Stimulated activated naive CD8-positive, alpha-beta T cell treated with anti-CD3 and anti-CD28 coated beads, Interleukin-15, Interleukin-2, amounts not matched to agents 100 U/mL and 50 U/mL, for 24 hours (primary cell): ENCODE results near the gene SDHB.
"Not testable (repeated sequence)": the region's sequence is repeated elsewhere in the genome, so short reads cannot be mapped to it uniquely, and the experiment has no call there.

ENCODE experiments used
- ATAC-seq: fragments of 150-1000 bp; cut with Tn5 transposase; one replicate; pipeline ENCODE4 v1.10.0; 2021
- DNase-seq: peaks from one replicate; pipeline ENCODE4 v3.0.0; 2021

Gene SDHB

DNA sequence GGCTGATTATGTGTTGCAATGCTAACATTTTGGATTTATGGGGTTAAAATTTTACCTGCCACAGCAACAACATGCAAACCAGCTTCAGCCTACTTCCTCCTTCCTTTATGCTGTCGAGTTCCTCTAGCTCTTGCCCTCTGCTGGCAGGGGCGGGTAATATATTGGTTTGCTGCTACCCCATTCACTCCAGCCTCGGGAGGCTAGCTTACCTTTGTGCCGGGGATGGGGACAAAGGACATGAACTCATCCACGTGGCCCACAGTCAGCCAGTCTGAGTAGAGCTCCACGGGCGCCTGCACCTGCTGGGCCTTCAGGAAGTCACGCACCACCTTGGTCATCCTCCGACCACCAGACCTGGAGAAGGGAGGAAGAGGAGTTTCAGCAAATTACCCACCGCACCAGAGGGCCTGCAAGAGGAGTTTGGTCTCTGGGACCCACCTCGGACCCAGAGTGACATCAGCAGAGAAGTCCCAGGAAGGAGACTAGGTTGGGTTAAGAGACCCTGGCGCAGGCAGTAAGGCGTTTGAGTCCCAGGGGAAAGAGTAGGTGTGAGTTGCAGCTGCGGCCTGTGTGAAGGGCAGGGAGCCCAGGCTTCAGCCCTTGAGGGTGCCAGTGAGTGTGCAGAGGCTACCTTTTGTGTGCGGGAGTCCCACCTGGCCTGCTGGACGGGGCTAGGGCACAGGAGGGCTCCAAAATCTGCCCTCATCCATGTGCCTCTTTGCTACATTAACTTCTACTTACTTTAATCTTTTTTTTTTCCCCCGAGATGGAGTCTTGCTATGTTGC lies 21.8 kb upstream of the SDHB start:
- DNase-seq (peak; percentile 13), ATAC-seq (no peak)

DNA sequence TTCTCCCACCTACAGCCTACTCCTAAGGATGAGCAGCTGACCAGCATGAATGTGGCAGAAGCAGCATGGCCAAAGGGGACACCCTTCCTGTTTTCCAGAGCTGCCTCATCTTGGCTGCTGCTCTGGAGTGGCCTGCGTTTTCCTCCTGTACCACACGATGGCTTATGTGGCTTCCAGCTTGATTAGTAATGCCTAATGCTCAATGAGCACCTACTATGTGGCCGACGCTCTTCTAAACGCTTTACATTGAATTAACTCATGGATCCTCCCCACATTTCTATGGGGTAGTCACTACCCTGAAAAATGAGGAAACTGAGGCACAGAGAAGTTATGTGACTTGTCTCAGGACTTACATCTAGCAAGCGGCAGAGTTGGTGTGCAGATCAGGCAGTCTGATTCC lies 18.0 kb upstream of the SDHB start:
- no peak for ATAC-seq
- no peak for DNase-seq

DNA sequence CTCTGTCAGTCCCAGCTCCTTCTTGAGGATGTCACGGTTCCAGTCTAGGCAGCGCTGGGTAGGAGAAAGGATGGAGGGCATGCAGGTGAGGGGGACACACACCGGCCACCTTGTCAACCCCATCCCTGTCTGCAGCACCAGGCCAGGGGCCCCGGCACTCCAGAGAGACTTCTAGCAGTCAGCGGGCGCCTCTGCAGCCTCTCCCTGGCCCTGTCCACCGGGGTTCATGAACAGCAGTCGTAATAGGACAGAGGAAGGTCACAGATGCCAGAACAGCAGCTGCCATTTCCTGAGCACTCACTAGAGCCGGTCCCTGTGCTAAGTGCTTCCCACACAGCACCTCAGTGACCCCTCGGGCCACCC lies 16.3 kb upstream of the SDHB start:
- ATAC-seq, result no peak
- no peak for DNase-seq

DNA sequence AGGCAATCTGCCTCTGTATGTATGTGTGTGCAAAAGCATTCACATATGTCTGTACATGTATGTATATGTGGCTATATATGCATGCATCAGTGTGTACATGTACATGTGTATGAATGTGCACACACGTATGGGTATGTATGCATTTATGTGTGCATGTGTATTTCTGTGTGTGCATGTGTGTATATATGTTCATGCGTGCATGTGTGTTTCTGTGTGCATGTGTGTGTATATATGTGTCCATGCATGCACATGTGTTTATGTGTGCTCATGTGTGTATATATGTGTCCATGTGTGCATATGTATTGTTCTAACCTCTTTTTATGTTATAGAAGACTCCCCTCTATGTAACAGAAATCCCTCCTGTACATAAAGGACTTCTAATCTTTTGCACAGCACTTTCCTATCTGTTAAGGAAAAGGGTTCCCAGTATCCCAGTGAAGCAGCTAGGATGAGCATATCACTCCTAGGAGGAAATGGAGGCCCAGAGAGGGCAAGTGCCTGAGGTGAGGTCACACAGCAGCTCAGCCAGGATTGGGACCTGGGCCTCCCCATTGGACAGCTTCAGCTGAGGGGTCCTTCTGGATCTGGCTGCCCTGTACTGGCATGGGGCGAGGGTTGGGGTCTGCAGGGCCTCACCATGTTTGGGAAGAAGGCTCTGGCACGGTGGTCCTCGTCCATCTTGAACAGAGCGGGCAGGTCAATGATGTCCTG lies 15.8 kb upstream of the SDHB start:
- no peak for ATAC-seq
- no peak for DNase-seq

DNA sequence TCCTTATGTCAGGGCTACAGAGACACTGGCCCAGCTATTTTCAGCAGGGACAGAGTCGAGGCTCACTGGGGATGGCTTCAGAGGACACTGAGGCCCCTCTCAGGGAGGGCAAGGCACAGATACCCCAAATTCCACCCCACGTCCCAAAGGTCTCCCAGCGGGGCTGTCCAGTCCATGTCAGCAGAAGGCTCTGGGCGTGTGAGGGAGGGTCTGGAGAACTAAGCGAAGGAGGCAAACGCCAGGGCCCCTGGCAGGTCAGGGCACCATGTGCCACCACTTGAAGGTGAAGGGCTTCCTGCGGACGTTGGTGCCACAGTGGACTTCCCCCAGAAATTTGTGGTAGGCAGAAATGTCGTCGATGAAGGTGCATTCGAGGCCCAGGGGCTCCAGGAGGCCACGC lies 15.0 kb upstream of the SDHB start:
- DNase-seq, result no peak
- ATAC-seq, result no peak

DNA sequence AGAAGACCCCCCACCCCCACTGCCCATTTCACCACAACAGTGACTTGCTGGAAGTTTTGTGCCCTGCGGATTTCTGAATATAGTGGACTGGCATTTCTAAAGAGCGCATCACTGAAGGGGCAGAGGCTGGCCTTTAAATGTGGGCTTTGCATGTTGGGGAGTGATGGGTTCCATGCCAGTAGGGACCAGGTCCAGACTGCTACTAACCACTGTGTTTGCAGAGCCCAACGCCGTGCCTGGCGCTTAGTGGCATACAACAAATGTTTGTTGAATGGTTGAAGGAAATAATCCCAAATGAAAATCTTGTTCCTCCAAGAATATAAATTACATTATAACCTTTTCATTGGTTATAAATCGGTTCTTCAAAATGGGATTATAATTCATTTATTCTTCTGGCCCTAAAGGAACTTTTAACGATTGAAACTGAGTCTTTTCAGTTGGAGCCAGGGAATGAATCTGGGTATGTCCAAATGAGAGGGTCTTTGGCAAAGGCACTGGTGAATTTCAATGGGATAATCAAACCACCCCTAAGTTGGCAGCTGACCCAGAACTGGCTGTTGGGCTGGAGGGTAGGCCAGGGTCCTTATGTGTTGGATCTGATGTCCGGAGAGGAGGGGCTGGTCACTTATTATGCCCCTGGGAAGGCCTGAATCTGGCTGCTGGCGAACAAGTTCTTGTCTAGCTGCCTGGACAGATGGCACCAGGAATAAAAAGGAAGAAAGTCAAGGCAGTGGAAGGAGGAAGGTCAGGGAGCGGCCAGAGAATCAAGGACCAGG lies 13.8 kb upstream of the SDHB start:
- ATAC-seq (no peak), DNase-seq (no peak)

DNA sequence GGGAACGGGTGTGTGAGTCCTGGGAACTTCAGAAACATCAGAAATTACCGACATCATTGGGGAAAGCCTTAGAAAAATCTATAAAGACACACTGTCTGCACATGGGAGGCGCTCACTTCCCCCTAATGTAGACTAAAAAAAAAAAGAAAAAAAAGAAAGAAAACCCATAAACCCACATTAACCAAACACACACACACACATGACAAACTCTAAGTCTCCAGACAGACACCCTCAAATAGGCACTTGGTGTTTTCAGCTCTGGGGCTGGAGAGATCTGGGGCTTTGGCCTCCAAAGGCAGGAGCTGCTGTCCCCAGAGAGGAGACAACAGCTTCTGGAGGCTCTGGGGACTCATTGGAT lies 13.2 kb upstream of the SDHB start:
- ATAC-seq (no peak), DNase-seq (no peak)

DNA sequence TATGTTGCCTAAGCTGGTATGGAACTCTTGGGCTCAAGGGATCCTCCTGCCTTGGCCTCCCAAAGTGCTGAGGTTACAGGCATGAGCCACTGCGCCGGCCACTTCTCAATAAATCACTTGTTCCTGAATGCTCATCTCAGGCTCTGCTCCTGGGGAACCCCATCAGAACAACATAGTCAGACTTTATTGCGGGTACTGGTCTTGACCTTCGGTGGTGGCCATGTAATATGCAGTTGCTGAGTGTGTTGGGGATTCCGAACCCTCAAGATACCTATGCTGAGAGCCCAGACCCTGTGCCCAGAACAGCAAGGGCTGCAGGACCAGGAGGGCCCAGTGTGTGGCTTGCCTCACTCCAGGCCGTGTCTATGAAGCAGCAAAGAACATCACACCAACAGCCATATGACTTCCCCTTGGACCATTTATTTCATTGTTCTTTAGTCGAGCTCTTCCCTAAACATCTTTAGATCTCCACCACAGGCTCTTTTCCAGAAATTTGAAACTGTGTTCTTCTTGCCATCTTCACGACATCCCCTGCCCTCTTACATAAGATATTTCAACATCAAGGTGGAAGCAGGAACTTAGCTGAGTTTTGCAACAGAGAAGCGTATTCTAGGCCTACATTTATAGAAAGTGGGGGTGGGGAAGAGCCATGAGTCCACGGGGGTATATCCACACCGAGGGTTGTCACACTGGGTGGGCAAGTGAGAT lies 12.7 kb upstream of the SDHB start:
- no peak for ATAC-seq
- no peak for DNase-seq

DNA sequence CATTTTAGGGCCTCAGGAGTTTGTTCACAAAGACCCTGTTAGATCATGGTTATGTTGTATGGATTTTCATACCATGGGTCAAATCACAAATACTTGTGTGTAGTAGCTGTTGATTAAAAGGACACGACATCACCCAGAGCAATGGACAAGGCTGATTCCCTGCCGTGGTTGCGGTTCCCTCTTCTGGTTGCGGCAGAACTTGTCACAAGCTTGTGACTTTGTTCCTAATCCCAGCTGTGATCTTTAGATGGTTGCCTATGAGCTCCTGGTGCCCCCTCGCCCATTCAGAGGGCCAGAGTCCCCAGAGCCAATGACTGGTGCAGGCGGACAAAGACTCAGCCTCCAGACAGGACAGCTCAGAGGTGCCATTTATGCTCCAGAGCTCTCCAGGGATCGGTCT lies 11.8 kb upstream of the SDHB start:
- ATAC-seq, result no peak
- DNase-seq, result no peak

DNA sequence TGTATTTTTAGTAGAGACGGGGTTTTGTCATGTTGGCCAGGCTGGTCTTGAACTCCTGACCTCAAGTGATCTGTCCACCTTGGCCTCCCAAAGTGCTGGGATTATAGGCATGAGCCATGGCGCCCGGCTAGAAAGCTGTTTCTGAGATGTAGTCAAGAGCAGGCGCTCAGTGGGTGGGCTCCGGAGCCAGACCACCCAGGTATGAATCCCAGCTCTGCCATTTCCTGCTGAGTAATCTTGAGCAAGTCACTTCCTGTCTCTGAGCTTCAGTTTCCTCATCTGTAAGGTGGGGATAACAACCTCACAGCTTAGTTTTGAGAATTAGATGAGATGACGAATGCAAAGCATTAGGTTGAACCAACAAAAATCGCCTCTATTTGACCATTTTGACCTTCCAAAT lies 8.9 kb upstream of the SDHB start:
- not testable (repeated sequence) for ATAC-seq, DNase-seq

DNA sequence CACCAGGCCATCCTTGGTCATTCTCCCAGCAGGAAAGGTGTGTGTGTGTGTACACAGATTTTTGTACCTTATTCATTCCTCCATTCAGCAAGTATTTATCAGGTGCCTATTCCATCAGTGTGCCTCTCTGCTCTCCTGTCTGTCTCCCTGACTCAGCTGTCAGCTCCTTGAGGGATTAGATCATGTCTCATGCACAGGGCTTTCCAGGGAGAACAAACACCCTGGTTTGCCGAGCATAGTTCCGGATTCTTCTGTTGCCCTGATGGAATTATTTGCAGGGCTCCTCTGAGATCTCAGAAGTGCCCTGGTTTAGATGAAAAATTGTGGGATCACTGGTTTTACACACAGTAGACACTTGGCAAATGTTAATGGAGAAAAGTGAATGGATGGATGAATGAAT lies 8.1 kb upstream of the SDHB start:
- ATAC-seq (no peak), DNase-seq (no peak)

DNA sequence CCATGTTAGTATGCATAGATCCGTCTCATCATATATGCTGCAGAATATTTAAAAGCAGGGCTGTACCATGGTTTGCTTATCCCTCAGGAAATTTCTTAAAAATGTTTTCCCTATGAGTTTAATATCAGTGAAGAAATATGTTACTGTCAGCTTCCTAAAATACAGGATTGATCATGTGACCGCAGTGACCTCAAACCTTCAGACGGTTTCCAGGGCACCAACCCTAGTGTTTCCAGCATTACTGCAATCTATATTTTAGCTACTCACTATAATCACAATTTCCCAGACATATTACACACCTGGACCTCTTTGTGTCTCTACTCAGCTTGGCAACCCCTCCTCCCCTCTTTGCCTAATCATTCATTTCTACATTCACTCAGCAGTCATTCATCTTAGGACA lies 7.7 kb upstream of the SDHB start:
- no peak for DNase-seq
- no peak for ATAC-seq

DNA sequence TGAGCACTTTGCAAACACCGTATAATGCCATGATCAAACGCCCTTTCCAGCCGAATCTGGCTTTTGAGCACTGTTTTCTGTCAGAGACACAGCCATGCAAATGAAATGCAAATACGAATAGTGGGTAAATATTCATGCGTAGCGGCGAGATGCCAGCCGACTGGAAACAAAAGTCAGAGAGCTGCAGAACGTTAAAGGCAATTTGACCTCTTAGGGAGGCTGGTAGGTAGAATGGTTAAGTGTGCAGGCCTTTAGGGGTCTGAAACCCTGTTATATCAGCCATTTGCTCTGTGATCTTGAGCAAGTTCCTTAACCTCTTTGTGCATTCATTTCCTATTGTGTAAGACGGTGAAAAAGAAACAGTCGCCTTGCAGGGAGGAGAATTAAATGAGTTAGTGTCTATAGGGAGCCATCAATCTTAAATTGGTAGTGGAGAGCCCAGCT lies 6.5 kb upstream of the SDHB start:
- DNase-seq (no peak), ATAC-seq (no peak)

DNA sequence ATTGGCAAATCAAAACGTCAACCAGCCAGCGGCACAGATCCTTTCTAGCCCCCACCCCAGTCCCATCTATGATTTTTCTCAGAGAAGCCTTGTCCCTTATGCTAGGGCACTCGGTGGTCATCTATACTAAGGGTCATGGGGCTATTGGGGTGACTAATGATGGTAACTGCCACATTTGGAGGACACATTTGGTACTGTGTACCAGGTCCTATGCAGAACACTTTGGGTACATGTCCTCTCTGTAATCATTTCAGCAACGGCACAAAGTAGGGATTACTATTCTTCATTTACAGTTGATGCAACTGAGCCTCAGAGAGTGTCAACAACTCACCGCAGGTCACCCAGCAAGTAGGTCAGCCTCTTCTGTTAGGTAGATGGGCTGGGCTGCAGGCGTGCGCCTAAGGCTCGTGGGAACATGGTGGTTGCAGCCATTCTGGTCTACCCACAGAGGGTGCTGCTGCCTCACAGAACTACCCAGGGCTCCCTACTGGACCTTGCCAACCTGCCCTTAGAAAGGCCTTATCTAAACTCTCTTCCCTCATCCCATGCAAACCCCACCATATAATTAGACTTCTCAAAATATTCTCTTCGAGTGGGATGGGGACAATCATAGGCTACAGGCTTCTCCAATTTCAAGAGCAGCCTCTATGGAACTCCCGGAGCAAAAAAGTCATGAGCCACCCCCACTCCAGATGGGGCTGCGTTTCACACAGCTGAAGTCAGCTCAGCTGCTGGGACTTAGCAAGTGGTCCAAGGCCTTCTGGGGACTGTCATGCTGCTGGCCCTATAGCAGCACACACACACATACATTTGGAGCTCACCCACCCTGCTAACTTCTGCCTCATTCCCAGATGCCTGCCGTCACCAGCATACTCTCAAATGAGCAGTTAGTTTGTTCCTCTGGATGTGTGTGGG lies 5.8 kb upstream of the SDHB start:
- ATAC-seq, result peak; percentile 78

DNA sequence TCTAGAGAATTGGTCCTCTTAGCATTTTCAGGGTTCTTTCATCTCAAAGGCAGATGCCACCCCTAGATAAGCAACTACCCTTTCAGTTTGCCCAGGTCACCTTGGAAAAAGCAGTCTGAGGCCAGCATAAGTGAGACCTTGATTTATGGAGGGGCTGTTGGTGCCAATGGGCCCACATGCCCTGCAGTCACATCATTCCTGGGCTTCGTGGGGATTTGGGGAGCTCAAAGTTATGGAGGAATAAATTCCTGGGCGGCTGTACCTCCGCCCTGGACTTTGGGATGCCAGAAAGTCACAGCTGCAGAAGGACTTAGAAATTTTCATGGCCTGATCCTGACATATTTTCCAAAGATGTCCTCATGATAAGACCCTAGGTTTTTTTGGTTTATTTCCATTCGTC lies 2.7 kb upstream of the SDHB start:
- DNase-seq (no peak), ATAC-seq (no peak)

More for the DNA sequence above, 5.8 kb upstream of the SDHB start:
- DNase-seq, result peak; percentile 47

DNA sequence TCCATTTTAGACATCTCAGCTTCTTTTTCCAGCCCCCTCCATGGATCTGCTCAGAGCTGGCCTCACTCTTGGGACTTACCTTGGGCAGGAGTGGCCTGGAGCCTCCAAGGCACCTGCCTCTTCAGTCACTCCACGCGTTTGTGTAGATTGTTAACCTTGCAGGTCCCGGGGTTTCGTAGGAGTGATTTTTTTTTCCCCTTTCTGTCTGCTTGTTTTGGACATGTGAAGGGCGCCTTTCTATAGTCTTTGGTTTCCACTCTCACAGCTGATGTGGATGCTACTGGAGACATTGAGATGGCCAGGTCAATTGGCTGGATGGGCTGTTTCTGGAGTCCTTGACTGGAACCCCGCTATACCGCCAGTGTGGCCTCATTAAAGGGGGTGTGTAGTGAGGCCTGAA lies 2.0 kb upstream of the SDHB start:
- ATAC-seq, result no peak
- no peak for DNase-seq

DNA sequence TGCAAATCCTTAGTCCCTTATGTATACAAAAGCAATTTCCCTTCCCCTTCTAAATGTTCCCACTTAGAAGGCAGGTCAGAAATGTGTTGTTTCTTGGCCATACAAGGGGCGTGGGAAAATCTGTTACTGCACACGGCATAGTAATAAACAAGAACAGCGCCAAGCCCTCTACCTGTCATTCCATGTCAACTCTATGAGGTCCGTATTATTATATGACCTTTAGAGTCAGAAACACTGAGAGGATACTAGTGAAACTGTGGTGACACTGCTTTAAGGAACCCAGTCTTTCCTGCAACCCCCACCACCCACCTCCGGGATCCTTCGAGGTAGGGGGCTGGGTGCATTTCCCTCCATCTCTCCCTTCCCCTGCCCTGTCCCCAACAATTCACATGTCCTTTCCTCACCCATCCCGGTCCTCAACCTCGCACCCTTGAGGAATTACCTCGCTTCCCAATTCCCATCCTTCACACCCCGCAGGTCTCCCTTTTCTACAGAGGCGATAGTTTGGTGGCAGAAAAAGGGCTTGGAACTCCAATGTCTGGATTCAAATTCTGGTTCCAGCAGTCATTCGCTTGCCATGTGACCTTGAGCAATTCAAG lies 647 bp downstream of the SDHB start:
- no peak for ATAC-seq
- DNase-seq, result peak; percentile 12

DNA sequence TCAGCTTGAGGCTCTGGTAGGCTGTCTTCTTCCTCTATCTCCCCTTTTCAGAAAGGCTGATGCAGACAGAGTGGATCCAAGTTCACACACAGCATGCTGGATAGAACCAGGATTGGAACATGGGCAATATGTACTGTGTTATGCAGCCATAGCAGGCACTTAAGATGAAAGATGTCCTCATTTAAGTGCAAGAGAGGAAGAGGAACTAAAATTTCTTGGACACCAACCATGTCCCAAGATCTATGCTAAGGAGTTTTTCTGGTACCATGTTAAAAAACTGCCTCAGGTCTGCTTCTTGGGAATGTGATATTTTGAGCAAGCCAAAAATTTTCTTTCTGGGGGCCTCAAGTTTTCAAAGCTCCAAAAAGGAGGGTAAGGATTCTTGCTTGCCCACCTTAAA lies 1.2 kb downstream of the SDHB start:
- DNase-seq (no peak), ATAC-seq (no peak)

DNA sequence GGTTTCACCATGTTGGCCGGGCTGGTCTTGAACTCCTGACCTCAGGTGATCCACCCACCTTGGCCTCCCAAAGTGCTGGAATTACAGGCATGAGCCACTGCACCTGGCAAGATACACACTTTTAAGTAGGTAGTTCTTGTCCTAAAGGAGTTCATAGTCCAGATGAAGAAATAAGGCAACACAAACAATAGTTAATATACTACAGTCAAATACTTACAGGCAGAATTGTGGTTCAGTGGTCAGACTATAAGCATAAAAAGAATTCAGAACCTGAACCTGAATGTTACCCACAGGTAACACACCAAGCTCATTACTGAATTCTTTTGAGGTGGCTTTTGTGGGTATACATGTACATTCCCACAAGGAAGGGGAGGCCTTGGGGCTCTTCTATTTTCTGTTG lies 1.8 kb downstream of the SDHB start:
- DNase-seq (no peak), ATAC-seq (no peak)

DNA sequence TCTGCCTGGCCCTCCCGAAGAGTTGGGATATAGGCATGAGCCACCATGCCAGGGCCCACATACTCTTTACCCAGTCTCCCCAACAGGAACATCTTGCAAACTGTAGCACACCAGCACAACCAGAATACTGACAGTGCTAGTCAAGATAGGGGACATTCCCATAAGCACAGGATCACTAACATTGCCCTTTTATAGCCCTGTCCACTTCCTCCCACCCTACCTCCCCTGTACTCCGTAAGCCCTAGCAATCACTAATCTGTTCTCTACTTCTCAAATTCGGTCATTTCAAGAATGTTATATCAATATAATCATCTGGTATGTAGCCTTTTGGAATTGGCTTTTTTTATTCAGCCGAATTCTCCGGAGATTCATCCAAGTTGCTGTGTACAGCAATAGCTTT lies 5.9 kb downstream of the SDHB start:
- no peak for ATAC-seq

DNA sequence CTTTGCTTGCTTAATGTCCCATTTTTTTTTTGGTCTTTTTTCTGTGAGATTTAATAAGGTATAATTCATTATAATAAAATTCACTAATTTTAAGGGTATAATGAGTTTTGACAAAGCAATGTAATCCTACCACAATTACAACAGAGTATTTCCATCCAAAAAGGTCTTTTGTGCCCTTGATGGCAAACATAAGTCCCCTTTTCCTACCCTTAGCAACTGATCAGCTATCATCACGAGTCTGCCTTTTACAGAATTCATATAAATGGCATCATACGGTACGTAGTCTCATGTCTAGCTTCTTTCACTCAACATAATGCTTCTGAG lies 7.5 kb downstream of the SDHB start:
- no peak for DNase-seq
- no peak for ATAC-seq

More for the DNA sequence above, 5.9 kb downstream of the SDHB start:
- no peak for DNase-seq
